COLO668 (cell line): Measurements from ENCODE around the gene RBL1.
"Not testable (repeated sequence)": the region's sequence is repeated elsewhere in the genome, so short reads cannot be mapped to it uniquely, and the experiment has no call there.

Source experiments
- DNase-seq: peaks from one replicate; lab custom pipeline; 2025; ENCODE audit not compliant: unreplicated experiment; lab: John Stamatoyannopoulos, UW

Gene RBL1

DNA sequence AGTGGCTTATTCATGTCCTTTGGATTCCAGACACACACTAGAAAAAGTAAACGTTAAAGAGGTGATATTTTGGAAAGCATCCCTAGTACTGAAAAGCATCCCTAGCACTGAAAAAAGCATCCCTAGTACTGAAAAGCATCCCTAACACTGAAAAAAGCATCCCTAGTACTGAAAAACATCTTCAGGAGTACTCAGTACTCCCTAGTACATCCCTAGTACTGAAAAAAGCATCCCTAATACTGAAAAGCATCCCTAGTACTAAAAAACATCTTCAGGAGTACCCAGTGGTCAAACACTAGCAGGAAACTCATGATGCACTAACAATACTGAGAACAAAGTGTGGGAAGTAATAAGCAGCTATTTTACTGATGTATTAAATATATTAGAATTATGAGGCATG is 98.7 kb downstream of the RBL1 start:
- DNase-seq, result no peak

DNA sequence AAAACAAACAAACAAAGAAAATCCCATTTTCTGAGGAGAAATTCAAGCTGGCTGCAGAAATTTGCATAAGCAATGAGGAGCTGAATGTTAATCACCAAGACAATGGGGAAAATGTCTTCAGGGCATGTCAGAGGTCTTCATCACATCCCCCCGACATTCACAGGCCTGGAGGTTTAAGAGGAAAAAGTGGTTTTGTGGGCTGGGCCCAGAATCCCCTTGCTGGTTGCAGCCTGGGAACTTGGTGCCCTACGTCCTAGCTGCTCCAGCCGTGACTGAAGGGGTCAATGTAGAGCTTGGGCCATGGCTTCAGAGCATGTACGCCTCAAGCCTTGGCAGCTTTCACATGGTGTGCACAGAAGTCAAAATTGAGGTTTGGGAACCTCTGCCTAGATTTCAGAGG is 101.6 kb downstream of the RBL1 start:
- DNase-seq, result not testable (repeated sequence)

DNA sequence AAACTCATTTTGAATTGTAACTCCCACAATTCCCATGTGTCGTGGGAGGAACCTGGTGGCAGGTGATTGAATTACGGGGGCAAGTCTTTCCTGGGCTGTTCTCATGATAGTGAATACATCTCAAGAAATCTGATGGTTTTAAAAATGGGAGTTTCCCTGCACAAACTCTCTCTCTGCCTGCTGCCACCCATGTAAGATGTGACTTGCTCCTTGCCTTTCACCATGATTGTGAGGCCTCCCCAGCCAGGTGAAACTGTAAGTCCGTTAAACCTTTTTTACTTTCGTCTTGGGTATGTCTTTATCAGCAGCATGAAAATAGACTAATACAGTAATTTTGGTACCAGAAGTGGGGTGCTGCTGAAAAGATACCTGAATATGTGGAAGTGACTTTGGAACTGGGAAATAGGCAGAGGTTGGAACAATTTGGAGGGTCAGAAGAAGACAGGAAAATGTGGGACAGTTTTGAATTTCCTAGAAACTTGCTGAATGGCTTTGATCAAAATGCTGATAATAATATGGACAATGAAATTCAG is 102.9 kb downstream of the RBL1 start:
- no peak for DNase-seq

DNA sequence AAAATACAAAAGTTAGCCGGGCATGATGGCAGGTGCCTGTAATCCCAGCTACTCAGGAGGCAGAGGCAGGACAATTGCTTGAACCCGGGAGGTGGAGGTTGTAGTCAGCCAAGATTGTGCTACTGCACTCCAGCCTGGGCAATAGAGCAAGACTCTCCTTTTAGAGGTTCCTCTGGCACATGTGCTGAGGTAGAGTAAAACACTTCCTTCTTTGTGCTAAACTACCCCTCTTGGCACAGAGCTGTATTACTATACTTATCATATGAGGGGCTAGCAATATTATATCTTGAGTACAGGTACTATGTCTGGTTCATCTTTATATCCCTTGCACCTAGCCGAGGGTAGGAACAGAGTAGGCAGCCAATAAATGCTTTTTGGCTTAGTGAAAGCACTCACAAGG is 104.1 kb downstream of the RBL1 start:
- no peak for DNase-seq

DNA sequence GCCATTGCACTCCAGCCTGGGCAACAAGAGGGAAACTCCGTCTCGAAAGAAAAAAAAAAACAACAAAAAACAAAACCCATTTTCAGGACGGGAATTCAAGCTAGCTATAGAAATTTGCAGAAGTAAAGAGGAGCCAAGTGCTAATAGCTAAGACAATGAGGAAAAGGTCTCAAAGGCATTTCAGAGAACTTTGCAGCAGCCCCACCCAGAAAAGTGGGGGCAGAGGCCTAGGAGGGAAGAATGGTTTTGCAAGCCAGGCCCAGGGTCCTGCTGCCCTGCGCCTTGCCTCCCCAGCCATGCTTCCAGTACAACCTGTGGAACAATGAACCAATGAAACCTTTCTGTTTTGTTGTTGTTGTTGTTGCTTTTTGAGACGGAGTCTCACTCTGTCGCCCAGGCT is 106.0 kb downstream of the RBL1 start:
- DNase-seq, result no peak

DNA sequence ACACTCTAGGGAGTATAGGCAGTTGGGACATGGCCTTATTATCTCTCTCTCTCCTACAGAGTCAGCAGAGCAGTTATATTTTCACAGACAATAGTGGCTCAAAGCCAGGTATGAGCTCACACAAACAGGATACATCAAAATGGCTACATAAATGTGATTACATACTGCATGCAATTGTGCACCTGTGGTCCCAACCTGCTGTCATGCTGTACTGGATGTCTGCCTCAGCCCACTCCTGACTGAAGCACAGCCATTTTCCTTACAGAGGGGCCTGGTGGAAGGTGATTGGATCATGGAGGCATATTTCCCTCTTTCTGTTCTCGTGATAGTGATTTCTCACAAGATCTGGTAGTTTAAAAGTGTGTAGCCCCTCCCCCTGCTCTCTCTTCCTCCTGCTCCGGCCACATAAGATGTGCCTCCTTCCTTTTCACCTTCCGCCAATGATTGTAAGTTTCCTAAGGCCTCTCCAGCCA is 107.3 kb downstream of the RBL1 start:
- no peak for DNase-seq

DNA sequence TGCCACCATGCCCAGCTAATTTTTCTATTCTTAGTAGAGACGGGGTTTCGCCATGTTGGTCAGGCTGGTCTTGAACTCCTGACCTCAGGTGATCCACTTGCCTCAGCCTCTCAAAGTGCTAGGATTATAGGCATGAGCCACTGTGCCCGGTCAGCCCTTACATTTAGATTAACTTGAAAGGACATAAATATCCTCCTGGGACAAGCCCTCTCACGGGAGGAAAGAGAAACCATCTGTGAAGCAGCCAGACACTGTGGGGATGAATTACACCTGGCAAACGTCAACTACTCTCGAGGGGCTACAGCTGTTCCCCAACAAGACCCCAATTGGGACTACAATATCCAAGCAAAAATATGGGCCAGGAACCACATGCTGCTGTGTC is 111.5 kb downstream of the RBL1 start:
- no peak for DNase-seq

DNA sequence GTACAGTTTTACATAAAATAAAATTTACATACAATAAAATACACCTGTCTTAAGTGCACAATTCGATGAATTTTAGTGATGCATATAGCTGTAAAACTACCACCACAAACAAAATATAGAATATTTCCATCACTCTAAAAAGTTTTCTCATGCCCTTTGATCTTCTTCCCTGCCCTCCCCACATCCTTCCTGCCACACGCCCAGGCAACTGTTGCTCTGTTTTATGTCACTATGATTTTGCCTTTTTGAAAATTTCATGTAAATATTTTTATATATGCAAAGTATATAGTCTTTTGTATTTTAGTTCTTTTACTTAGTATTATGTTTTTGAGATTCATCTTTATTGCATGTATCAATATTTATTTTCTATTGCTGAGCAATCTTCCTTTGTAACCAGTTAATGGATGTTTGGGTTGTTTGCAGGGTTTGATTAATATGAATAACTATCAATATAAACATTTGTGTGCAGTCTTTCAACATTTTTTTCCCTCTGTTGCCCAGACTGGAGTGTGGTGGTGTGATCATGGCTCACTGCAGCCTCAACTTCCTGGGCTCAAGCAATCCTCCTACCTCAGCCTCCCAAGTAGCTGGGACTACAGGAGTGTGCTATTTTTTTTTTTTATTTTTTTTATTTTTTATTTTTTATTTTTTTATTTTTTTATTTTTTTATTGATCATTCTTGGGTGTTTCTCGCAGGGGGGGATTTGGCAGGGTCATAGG is 120.5 kb downstream of the RBL1 start:
- DNase-seq, result no peak

DNA sequence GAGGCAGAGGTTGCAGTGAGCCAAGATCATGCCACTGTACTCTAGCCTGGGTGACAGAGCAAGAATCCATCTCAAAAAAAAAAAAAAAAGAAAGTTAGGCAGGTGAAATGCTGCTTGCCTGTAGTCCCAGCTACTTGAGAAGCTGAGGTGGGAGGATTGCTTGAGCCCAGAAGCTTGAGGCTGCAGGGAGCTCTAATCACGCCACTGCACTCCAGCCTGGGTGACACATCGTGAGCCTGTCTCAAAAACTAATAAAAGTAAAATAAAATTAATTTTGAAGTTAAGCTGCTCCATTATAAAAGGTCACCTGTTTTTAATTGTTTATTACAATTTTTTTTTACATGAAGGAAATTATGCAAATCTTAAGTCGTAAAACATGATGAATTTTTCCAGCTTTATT is 121.1 kb downstream of the RBL1 start:
- no peak for DNase-seq

DNA sequence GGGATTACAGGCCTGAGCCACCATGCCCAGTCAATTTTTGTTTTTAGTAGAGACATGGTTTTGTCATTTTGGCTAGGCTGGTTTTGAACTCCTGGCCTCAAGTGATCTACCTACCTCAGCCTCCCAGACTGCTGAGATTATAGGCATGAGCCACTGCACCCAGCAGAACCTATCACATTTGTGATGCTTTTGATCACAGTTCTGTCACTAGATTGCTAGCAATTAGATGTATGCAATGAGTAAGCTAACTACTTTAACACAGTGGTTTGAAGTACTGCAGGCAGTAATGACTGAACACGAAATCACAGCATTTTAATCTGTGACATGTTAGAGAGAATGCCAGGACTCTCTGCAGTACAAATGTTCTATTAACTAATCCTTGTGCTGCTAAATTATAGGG is 124.7 kb downstream of the RBL1 start:
- no peak for DNase-seq

DNA sequence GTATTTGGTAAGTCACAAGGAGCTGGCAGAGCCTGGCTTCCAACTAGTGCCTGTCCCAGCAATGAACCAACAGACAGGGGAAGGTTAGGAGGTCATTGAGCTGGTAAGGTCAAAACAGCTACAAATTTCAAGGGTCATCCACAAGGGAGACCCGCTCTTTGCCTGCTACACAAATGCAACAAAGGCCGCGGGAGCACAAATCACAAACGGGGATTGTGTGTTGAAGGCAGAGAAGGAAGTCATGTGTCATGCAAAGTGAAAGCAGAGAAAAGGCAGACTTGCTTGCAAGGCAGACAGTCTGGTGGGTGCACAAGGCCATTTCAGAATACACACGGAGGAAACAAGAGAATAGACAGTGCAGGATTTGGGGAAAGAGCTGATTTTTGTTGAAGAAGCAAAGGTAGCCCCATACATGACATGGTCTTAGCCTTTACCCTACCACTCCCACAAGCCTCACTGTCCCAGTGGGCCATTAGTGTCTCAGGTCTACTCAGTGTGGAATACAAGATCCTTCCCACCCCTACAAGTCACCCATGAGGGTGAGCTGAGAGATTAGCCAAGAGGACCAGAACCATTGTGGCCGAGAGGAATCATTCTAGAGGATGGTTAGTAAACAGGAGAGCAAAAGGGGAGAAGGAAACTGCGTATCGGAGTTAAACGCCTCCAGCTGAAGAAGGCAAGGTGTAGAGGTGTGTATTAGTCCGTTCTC is 126.2 kb downstream of the RBL1 start:
- no peak for DNase-seq

DNA sequence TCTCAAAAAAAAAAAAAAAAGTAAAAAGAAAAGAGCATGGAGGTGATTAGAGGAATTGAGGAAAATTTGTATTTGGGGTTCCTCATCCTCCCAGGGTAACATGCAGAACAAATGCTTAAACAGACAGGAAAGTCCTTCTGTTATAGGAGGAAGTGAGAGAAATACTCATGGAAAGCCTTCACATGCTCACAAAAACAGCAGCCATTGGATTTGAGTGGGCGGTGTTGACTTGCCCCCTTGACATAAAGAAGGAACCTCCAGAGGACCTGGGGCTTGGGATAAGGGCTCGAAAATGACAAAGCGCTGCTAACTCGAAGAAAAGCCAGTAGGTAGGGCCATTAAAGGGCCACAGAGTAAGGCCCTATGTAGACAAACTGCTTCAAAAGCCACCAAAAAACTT is 126.7 kb downstream of the RBL1 start:
- no peak for DNase-seq

DNA sequence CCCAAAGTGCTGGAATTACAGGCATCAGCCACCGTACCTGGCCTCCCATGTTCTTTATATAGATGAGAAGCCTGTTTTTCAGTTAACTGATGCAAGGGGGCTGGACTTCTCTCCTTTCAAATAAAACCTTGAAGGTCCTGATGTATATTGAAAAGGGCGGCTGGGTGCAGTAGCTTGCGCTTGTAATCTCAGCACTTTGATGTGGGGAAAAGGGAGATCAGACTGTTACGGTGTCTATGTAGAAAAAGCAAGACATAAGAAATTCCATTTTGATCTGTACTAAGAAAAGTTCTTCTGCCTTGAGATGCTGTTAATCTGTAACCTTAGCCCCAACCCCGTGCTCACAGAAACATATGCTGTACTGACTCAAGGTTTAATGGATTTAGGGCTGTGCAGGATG is 128.2 kb downstream of the RBL1 start:
- no peak for DNase-seq

DNA sequence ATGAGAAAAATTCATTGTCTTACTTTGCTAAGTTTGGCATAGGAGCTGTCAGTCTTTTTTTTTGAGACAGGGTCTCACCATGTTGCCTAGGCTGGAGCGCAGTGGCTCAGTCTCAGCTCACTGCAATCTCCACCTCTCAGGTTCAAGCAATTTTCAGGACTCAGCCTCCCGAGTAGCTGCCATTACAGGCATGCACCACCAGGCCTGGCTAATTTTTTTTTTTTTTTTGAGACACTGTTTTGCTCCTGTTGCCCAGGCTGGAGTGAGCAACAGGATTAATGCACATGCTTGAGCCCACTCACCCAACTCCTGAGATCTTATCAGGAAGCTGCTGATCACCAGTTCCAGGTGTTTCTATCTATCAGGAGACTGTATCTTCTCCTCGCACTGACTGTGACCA is 128.8 kb downstream of the RBL1 start:
- DNase-seq, result not testable (repeated sequence)

DNA sequence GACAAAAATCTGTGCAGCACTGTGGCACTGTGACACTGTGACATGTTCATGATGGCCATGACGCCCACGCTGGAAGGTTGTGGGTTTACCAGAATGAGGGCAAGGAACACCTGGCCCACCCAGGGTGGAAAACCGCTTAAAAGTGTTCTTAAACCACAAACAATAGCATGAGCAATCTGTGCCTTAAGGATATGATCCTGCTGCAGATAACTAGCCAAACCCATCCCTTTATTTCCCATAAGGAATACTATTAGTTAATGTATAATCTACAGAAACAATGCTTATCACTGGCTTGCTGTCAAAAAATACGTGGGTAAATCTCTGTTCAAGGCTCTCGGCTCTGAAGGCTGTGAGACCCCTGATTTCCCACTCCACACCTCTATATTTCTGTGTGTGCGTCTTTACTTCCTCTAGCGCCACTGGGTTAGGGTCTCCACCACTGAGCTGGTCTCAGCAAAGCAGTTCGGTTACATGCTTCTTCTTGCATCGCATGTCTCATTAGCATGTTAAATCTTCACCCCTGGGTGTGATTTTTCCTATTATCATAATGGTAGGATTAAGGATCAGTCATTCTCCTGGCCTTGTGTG is 133.3 kb downstream of the RBL1 start:
- DNase-seq, result not testable (repeated sequence)

DNA sequence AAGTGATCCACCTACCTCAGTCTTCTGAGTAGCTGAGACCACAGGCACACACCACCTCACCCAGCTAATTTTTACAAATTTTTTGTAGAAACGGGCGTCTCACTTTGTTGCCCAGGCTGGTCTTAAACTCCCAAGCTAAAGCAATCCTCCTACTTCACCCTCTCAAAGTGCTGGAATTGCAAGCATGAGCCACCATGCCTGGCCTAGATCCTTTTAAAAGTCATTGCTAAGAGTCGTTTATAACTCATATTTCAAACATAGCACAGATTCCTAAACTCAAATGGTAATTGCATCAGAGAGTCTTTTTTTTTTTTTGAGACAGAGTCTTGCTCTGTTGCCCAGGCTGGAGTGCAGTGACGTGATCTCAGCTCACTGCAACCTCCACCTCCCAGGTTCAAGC is 136.6 kb downstream of the RBL1 start:
- DNase-seq, result no peak

DNA sequence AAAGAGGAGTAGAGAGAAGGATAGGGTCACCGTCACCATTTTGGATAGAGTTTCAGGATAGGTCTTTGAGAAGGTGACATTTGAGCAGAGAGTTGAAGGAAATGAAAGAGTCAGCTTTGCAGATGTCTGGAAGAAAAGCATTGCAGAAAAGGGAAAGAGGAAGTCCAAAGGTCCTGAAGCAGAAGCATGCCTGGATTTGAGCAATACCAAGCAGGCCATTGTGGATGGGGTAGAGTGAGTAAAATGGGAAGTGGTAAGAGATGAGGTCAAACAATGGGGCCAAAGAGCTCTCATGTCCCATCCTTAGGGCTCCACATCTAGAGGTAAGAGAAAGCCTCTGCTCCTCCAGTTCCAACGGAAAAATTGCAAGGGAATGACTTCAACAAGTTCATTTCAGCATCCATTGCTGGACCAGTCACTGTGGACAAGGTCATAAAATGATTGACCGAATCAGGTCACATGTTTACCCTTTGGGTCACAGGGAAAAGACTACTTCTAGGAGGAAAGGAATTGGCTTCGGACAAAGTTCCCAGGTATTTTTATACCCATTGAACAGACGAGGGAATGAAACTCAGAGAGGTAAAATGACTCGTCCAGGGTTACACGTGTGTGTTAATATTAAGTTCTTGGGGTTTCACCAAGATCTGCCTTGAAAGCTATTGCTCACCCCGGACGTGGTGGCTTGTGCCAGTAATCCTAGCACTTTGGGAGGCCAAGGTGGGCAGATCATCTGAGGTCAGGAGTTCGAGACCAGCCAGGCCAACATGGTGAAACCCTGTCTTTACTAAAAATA is 137.7 kb downstream of the RBL1 start:
- no peak for DNase-seq

DNA sequence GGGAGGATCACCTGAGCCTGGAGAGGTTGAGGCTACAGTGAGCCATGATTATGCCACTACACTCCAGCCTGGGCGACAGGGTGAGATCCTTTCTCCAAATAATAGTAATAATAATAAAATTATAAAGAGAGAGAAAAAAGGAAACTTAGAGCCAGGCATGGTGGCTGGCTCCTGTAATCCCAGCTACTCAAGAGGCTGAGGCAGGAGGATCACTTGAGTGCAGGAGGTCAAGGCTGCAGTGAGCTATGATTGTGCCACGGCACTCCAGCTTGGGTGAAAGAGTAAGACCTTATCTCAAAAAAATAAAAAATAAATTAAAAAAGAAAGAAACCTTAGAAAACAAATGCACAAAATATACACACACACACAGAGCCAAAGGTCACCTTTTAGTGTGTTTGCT is 139.1 kb downstream of the RBL1 start:
- DNase-seq, result no peak

DNA sequence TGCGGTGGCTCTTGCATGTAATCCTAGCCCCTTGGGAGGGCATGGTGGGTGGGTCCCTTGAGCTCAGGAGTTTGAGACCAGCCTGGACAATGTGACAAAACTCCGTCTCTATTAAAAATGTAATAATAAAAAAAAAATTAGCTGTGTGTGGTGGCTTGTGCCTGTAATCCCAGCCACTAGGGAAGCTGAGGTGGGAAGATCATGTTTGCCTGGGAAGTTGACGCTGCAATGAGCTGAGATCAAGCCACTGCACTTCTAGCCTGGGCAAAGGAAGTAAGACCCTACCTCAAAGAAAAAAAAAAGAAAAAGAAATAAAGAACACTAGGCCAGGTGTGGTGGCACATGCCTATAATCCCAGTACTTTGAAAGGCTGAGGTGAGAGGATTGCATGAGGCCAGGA is 139.8 kb downstream of the RBL1 start:
- no peak for DNase-seq

DNA sequence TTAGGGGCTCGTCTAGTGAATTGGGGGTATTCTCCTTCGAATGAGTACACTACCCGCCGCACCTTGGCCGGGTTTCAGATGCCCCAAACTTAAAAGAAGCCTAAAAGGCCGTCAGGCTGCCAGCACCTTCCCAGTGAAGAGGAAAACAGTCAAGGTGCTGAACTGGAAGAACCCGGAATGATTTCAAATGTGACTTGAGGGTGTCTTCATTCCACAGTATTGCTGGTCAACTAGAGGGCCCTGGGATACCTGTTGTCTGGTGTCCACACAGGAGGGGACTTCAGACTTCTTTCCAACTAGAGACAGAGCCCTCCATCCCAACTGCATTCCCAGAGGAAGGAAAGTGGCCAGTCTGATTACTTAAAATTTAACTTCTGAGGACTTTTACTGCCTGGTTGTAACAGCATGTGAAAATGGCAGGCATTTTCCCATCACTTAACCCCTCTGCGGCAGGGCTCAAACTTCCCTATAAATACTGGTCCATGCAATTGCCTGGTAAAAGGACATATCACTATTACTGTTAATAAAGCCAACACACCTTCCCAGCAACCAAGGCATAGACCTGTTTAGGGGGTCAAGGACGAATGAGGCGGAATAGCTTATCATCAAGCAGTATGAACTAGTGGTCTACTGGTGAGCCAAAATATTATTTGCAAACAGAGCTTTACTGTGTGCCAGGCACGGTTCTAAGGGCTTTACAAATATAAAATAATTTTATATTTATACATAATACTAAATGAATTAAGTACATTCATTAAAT is 143.6 kb downstream of the RBL1 start:
- DNase-seq, result no peak
